ENCODE results near the gene HSD11B1. TPM values are rescaled to one million over a fixed set of nuclear protein-coding genes. Genes with fewer than 3 reads are reported as not detected.

HSD11B1 gene
- total and polyA plus RNA-seq, 2 of the 4 experiments (the other 2 are of a cell fraction), result 0.41 to 0.72 TPM

DNA sequence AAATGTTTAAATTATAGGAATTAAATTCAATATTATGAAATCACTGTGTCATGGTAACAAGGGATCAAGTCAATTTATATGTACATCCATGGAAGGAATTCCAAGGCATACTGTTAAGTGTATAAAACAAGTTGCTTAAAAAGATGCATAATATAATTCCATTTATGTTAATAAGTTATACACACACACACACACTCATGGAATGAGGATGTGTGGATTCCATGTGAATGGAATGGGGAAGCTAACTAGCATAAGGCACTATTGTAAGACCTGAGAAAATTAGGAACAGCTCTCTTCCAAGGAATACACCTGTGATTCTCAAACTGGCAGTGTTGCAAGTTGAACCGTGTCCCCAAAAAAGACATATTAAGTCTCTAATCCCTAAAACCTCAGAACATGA is 33.6 kb downstream of the HSD11B1 start:
- H3K27ac ChIP-seq (ENCODE audit: insufficient read depth, low read length), result no peak overlapping the region
- dilution Hi-C loops (cut with HindIII; ENCODE audit: low sequenced_read_pairs, unreplicated experiment), result no loop called here
- no peak overlapping the region for H2BK120ac ChIP-seq (ENCODE audit: low read depth, low read length)
- H3K56ac ChIP-seq (ENCODE audit: extremely low read depth, insufficient read depth, low read length), result no peak overlapping the region
- TF ChIP-seq CHD1 (IDR thresholded peaks at IDR 0.05; ENCODE audit: low read depth, low read length) (no peak), MAZ (IDR thresholded peaks at IDR 0.05; ENCODE audit: borderline replicate concordance, low read depth, low read length) (no peak), USF2 (IDR thresholded peaks at IDR 0.05; ENCODE audit: low read depth, low read length) (no peak), SMC3 (IDR thresholded peaks at IDR 0.05; ENCODE audit: low read depth, low read length) (no peak), MXI1 (IDR thresholded peaks at IDR 0.05; ENCODE audit: borderline replicate concordance, low read depth, low read length) (no peak), CEBPB (IDR thresholded peaks at IDR 0.05; ENCODE audit: low read depth, low read length) (no peak), RFX5 (IDR thresholded peaks at IDR 0.05; ENCODE audit: low read depth, low read length) (no peak), FOS (IDR thresholded peaks at IDR 0.05; ENCODE audit: low read depth, low read length) (no peak), NFE2L2 (IDR thresholded peaks at IDR 0.05; ENCODE audit: low read depth, low read length) (no peak), RCOR1 (IDR thresholded peaks at IDR 0.05; ENCODE audit: insufficient replicate concordance, low read length) (no peak), BHLHE40 (IDR thresholded peaks at IDR 0.05; ENCODE audit: low read depth, low read length) (no peak), MAFK (IDR thresholded peaks at IDR 0.05; ENCODE audit: low read depth, low read length) (no peak)
- TF ChIP-seq, protein P1, sequence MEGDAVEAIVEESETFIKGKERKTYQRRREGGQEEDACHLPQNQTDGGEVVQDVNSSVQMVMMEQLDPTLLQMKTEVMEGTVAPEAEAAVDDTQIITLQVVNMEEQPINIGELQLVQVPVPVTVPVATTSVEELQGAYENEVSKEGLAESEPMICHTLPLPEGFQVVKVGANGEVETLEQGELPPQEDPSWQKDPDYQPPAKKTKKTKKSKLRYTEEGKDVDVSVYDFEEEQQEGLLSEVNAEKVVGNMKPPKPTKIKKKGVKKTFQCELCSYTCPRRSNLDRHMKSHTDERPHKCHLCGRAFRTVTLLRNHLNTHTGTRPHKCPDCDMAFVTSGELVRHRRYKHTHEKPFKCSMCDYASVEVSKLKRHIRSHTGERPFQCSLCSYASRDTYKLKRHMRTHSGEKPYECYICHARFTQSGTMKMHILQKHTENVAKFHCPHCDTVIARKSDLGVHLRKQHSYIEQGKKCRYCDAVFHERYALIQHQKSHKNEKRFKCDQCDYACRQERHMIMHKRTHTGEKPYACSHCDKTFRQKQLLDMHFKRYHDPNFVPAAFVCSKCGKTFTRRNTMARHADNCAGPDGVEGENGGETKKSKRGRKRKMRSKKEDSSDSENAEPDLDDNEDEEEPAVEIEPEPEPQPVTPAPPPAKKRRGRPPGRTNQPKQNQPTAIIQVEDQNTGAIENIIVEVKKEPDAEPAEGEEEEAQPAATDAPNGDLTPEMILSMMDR (conservative IDR thresholded peaks at IDR 0.05; ENCODE audit: low read depth, low read length), result no peak
- DNase-seq (no peak), ATAC-seq (ENCODE audit: low read depth) (no peak)
- H4K5ac ChIP-seq (ENCODE audit: low read depth, low read length), result no peak overlapping the region
- H3K4me2 ChIP-seq (ENCODE audit: low read depth, low read length), result no peak overlapping the region
- H3K9me1 ChIP-seq (ENCODE audit: insufficient read depth, low read length), result 0 out of 2 replicates have a peak, but pooled peaks cover 6% of the 10 kb centered on the region
- H3K9ac ChIP-seq (ENCODE audit: low read depth, low read length), result no peak overlapping the region
- no peak overlapping the region for H4K8ac ChIP-seq (ENCODE audit: low read depth in 2 of 2, low read length in 2 of 2)
- WGBS, 2 experiments (ENCODE audit: extremely low coverage in 2 of 2, insufficient read length in 1 of 2), result no CpG with 5 or more reads among the region's 1 CpG
- H3K79me1 ChIP-seq (ENCODE audit: low read depth in 1 of 2, low read length in 2 of 2), result no peaks in the 10 kb centered on the region
- H4K91ac ChIP-seq (ENCODE audit: insufficient read depth, low read depth, low read length), result no peak overlapping the region
- no peak overlapping the region for H3K4ac ChIP-seq (ENCODE audit: low read depth, low read length)
- ChIA-PET POLR2A (ENCODE audit: unreplicated experiment) (no interaction called here), CTCF (interaction anchor here (2.0 kb wide), 1 partner anchor 10 kb away, joined by 10 read pairs; no protein-coding TSS in a partner anchor)
- no peaks in the 10 kb centered on the region for H3K9me3 ChIP-seq (ENCODE audit: control insufficient read depth, insufficient read depth, low read length)
- no peak overlapping the region for H3K23ac ChIP-seq (ENCODE audit: low read depth, low read length)
- no peak overlapping the region for H3K18ac ChIP-seq (ENCODE audit: low read depth, low read length)
- no peak overlapping the region for H2AK9ac ChIP-seq (replicated peaks; ENCODE audit: low read depth, low read length, poor library complexity)
- in situ Hi-C loops (cut with MboI; ENCODE audit: low sequenced_read_pairs), result no loop called here
- peaks cover 4% of the 10 kb centered on the region for H3K27me3 ChIP-seq (ENCODE audit: control insufficient read depth, insufficient read depth, low read length)
- no peak overlapping the region for H2BK20ac ChIP-seq (ENCODE audit: low read depth, low read length)
- no TSS peak for BruUV-seq (replicated peaks)
- H3K36me3 ChIP-seq (ENCODE audit: control insufficient read depth, insufficient read depth, low read length), result no peaks in the 10 kb centered on the region
- H3K4me1 ChIP-seq (ENCODE audit: control insufficient read depth, insufficient read depth, low read length), result peaks cover 5% of the 10 kb centered on the region; the same call in 1 of the 2 replicates
- H2BK15ac ChIP-seq (ENCODE audit: low read depth, low read length), result no peak overlapping the region
- H2AFZ ChIP-seq (replicated peaks; ENCODE audit: low read length, poor library complexity), result no peak overlapping the region
- no peak overlapping the region for H3K14ac ChIP-seq (replicated peaks; ENCODE audit: low read depth, low read length)
- no peak overlapping the region for H3K4me3 ChIP-seq (ENCODE audit: insufficient read depth, low read depth, low read length)
- intact Hi-C loops (cut with micrococcal nuclease), result loop anchor here (2.0 kb wide), 1 partner anchor 31 kb away; no protein-coding TSS in a partner anchor
- H2BK5ac ChIP-seq (ENCODE audit: low read depth, low read length, poor library complexity, severe bottlenecking), result no peak overlapping the region
- no peak overlapping the region for H2AK5ac ChIP-seq (ENCODE audit: low read depth, low read length)
- H4K20me1 ChIP-seq (ENCODE audit: insufficient read depth, low read length), result no peaks in the 10 kb centered on the region

Measured in IMR-90 (cell line).